Immature natural killer cell (primary cell): ENCODE measurements around the gene MGMT. TPM values are rescaled to one million over a fixed set of nuclear protein-coding genes. Genes with fewer than 3 reads are reported as not detected.
A peak's percentile ranks its signal among the peaks of the same experiment; 100 is the strongest.
"Not testable (repeated sequence)": the region's sequence is repeated elsewhere in the genome, so short reads cannot be mapped to it uniquely, and the experiment has no call there.

Experiments
- DNase-seq, 3 donors: peaks; one replicate each; pipeline ENCODE4 v3.0.0; 2022; ENCODE audit warnings: mixed read lengths in 1 of 3
- H3K27ac Mint-ChIP-seq, 6 donors: one replicate each; pipeline ENCODE4 v1.8.0; 2020; ENCODE audit warnings: mixed read lengths in 6 of 6, mild to moderate bottlenecking in 5 of 6, inconsistent platforms in 4 of 6, moderate library complexity in 3 of 6
- H3K27me3 Mint-ChIP-seq, 3 donors: one replicate each; pipeline ENCODE4 v1.8.0; 2020 to 2021; ENCODE audit warnings: low read depth in 3 of 3, mild to moderate bottlenecking in 3 of 3, mixed read lengths in 3 of 3, moderate library complexity in 3 of 3, inconsistent platforms in 1 of 3
- H3K36me3 Mint-ChIP-seq, 3 donors: one replicate each; pipeline ENCODE4 v1.8.0; 2020; ENCODE audit warnings: mixed read lengths in 3 of 3, inconsistent platforms in 2 of 3, mild to moderate bottlenecking in 2 of 3
- H3K4me1 Mint-ChIP-seq, 2 donors: one replicate each; pipeline ENCODE4 v1.8.0; 2020; ENCODE audit warnings: inconsistent platforms in 2 of 2, mild to moderate bottlenecking in 2 of 2, mixed read lengths in 2 of 2, moderate library complexity in 1 of 2
- H3K4me3 Mint-ChIP-seq, 5 donors: one replicate each; pipeline ENCODE4 v1.8.0; 2020; ENCODE audit warnings: mild to moderate bottlenecking in 5 of 5, mixed read lengths in 5 of 5, inconsistent platforms in 3 of 5, moderate library complexity in 3 of 5
- H3K9me3 Mint-ChIP-seq, 6 donors: one replicate each; pipeline ENCODE4 v1.8.0; 2020; ENCODE audit warnings: mild to moderate bottlenecking in 6 of 6, mixed read lengths in 6 of 6, inconsistent platforms in 4 of 6, moderate library complexity in 3 of 6
- polyA plus RNA-seq, 3 donors: library from polyadenylated mRNA; unstranded; fragments of 300-500 nt; fragmentation: Illumina TruSeq; gene quantifications; one replicate each; pipeline ENCODE4 v1.2.3, GENCODE V29; 2021

The MGMT gene
- 10 to 100 TPM; 33.7 to 69.5 (median 37.5) TPM for polyA plus RNA-seq

DNA sequence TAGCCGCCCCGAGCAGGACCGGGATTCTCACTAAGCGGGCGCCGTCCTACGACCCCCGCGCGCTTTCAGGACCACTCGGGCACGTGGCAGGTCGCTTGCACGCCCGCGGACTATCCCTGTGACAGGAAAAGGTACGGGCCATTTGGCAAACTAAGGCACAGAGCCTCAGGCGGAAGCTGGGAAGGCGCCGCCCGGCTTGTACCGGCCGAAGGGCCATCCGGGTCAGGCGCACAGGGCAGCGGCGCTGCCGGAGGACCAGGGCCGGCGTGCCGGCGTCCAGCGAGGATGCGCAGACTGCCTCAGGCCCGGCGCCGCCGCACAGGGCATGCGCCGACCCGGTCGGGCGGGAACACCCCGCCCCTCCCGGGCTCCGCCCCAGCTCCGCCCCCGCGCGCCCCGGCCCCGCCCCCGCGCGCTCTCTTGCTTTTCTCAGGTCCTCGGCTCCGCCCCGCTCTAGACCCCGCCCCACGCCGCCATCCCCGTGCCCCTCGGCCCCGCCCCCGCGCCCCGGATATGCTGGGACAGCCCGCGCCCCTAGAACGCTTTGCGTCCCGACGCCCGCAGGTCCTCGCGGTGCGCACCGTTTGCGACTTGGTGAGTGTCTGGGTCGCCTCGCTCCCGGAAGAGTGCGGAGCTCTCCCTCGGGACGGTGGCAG, at the start of gene MGMT:
Gene MGMT, plus strand, starts transcription at position 539 of the 656 bp plus-strand sequence.
- Mint-ChIP-seq H3K27ac (peak within 1 kb of the TSS; percentile 65 to 89 (median 84)), H3K36me3 (peaks cover 3 to 9% (median 7%) of the 10 kb centered on the region in 3 donors), H3K4me3 (peak within 1 kb of the TSS; percentile 83 to 88 (median 85)), H3K9me3 (no peaks in the 10 kb centered on the region), H3K4me1 (peaks cover 8 to 11% of the 10 kb centered on the region in 2 donors), H3K27me3 (peaks cover 0 to 9% (median 6%) of the 10 kb centered on the region in 3 donors)
- DNase-seq: peak; percentile 93 to 96 (median 95)

DNA sequence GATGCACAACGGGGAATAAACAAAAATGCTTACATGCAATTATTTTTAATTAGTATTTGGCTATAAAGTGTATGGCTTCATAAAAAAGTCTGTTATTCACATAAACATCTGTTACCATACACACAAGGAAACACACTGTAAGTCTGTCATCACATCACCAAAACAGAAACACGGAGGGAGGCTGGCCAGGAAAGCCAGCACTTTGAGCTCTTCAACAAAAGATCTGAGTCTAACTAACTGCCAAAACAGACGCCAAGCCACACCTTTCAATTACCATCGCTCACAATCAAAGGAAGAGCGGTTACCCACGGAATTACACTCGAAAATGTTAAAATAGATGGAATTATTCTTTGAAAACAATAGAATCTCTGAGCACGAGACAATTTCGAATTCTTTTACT, 49.2 kb upstream of the MGMT start:
- H3K36me3 Mint-ChIP-seq: no peaks in the 10 kb centered on the region
- peaks cover 0 to 4% (median 0%) of the 10 kb centered on the region in 3 donors for H3K27me3 Mint-ChIP-seq
- no peak overlapping the region for H3K27ac Mint-ChIP-seq
- H3K4me3 Mint-ChIP-seq: no peak overlapping the region
- DNase-seq: no peak
- H3K4me1 Mint-ChIP-seq: no peaks in the 10 kb centered on the region
- H3K9me3 Mint-ChIP-seq: no peaks in the 10 kb centered on the region

DNA sequence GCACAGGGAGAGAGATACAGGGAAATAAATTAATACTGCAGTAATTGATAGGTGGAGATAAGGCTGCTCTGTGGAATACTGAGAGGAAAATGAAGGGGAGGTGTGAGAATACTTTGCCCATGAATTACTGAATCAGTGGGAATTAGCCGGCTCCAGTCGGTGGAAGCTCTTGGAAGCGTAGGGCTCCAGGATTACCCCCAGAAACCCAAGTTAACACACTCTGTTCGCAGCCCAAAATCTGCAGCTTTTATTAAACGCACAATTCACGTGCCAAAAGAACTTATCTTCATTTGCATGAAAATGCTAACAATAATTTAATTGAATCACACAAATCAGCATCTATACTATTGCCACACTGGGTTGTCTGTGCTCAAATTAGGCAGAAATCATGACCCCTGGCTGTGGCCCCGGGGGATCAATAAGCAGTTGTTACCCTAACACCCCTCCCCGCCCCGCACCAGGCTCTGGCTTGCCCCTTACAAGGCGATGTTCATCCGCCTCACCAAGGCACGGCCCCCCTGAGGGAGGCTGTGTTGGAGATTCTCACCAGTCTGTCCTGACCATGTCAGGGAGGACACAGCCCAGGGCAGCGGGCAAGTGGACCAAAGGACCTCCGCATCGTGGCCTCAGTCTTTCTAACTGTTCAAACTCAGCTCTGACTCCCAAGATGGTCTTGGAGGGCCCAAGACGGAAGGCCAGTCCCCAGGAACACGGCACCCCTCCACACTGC, 48.4 kb upstream of the MGMT start:
- H3K36me3 Mint-ChIP-seq: no peaks in the 10 kb centered on the region
- no peaks in the 10 kb centered on the region for H3K4me1 Mint-ChIP-seq
- H3K27ac Mint-ChIP-seq: no peak overlapping the region
- peaks cover 0 to 6% (median 0%) of the 10 kb centered on the region in 3 donors for H3K27me3 Mint-ChIP-seq
- DNase-seq: no peak
- H3K4me3 Mint-ChIP-seq: no peak overlapping the region
- H3K9me3 Mint-ChIP-seq: no peaks in the 10 kb centered on the region

DNA sequence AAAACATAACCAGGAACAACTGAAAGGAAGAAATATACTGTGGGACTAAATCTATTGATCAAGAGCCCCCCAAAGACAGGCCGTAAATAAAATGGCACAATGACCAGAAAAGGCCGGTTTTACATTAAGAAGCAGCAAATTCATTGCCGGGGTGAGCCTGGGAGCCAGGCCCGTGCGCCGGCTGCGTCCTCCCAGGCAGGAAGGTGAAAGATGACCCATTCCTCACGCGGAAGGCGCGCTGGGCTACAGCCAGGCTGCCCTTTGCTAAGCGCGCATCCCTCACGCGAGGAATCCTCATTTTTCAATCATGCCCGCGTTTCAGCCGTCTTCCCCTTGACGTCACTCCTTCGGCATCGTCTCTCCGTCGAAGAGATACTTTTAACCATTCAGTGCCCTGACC, 47.6 kb upstream of the MGMT start:
- H3K4me1 Mint-ChIP-seq: no peaks in the 10 kb centered on the region
- H3K36me3 Mint-ChIP-seq: no peaks in the 10 kb centered on the region
- DNase-seq: no peak
- no peaks in the 10 kb centered on the region for H3K9me3 Mint-ChIP-seq
- peaks cover 0 to 7% (median 0%) of the 10 kb centered on the region in 3 donors for H3K27me3 Mint-ChIP-seq
- no peak overlapping the region for H3K27ac Mint-ChIP-seq
- H3K4me3 Mint-ChIP-seq: no peak overlapping the region

DNA sequence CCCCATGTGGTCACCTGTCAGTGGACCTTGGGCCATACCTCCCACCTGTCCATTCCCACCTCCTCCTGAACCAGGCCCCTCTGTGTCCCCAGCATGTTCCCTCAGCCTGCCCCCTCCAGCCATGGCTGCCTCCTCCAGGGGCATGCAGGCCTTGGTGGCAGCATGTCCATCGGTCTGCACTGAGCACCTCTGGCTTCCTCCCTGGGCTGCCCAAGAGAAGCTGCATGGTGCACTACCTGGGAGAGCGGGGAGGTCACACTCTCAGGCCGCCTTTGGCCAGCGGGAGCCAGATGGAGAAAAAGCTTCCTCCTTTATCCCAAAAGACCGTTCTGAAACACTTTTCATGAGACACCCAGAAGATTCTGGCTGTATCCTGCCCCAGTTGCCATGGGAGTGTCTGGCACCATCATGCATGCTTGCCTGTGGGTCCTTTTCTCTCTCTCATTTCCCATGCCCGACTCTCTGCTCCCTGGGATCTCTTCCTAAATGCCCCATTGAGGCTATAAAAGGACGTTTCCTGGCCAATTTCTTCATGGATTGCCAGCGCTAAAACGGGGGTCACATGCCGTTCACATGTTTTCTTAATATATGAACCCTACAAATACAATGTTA, 45.5 kb upstream of the MGMT start:
- Mint-ChIP-seq H3K27me3 (peaks cover 0 to 9% (median 2%) of the 10 kb centered on the region in 3 donors), H3K9me3 (no peaks in the 10 kb centered on the region), H3K27ac (no peak overlapping the region), H3K36me3 (no peaks in the 10 kb centered on the region), H3K4me1 (no peaks in the 10 kb centered on the region), H3K4me3 (no peak overlapping the region)
- no peak for DNase-seq

DNA sequence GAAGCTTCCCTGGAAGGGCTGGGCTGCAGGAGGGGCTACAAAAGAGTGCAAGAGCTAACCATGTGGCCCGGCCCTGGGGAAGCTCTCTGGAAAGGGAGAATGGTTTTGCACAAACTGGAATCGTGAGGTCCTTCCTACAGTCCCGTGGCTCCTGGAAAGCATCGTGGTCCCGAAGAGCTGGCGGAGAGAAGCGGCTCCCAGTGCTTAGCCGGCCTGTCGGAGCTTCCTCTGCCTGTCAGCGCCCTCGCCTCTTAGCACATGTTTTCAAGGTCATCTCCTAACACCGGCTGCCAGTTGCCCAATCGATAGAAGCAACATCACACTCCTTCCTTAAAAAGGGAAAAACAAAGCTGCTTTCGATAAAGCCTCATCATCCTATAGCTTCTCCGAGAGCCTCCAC, 42.1 kb upstream of the MGMT start:
- Mint-ChIP-seq H3K27me3 (peaks cover 0 to 9% (median 2%) of the 10 kb centered on the region in 3 donors), H3K9me3 (no peaks in the 10 kb centered on the region), H3K4me3 (no peak overlapping the region), H3K27ac (no peak overlapping the region), H3K4me1 (no peaks in the 10 kb centered on the region), H3K36me3 (no peaks in the 10 kb centered on the region)
- no peak for DNase-seq

DNA sequence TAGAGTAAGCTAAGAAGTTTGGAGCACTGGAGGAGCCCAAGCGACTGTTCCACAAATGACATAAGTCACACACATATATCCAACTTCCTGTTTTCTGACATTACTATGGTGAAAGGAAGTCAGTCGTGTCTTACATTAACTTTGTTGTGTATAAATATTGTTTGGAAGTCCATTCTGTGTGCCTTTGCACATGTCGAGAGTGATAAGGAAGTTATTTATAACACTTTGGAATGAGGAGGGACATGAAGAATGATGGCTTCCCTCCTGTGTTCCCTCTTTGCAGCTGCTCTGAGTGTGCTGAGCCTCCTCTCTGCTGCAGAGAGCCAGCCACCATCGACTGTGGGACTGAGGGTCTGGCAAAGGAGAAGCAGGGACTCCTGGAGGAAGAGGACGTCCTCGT, 40.4 kb upstream of the MGMT start:
- Mint-ChIP-seq H3K4me3 (no peak overlapping the region), H3K27me3 (peaks cover 2 to 7% (median 6%) of the 10 kb centered on the region in 3 donors), H3K9me3 (no peaks in the 10 kb centered on the region), H3K4me1 (no peaks in the 10 kb centered on the region), H3K36me3 (no peaks in the 10 kb centered on the region), H3K27ac (no peak overlapping the region)
- DNase-seq: no peak

DNA sequence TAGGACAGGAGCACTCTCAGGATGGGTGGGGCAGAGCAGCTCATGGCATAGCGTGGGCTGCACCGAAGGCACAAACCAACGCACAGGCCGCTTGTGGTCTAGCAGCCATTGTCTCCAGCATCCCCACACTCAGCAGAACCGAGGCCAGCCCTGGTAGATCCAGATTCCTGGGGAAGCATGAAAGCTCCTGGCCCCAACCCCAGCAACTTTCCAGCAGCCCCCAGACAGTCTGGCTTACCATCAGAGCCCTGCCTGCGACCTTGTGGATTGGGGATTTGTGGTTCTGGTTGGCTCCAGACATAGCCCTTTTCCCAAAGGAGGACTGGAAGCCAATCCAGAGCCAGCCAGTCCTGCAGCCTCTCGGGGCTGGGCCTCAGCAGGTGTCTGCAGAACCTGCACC, 33.8 kb upstream of the MGMT start:
- DNase-seq: no peak
- peaks cover 0 to 7% (median 4%) of the 10 kb centered on the region in 3 donors for H3K27me3 Mint-ChIP-seq
- no peak overlapping the region for H3K27ac Mint-ChIP-seq
- H3K4me3 Mint-ChIP-seq: no peak overlapping the region
- no peaks in the 10 kb centered on the region for H3K36me3 Mint-ChIP-seq
- H3K9me3 Mint-ChIP-seq: no peaks in the 10 kb centered on the region
- H3K4me1 Mint-ChIP-seq: no peaks in the 10 kb centered on the region

DNA sequence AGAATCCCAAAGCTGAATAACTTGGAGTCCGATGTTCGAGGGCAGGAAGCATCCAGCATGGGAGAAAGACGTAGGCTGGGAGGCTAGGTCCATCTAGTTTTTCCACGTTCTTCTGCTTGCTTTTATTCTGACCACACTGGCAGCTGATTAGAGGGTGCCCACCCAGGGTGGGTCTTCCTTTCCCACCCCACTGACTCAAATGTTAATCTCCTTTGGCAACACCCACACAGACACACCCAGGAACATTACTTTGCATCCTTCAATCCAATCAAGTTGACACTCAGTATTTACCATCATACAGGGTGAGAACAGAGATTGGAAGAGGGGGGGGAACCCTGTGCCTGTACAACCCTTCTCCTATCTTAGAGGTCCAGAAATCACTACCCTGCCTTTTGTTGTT, 31.3 kb upstream of the MGMT start:
- H3K27ac Mint-ChIP-seq, H3K4me3 Mint-ChIP-seq, H3K9me3 Mint-ChIP-seq, DNase-seq, H3K27me3 Mint-ChIP-seq, H3K4me1 Mint-ChIP-seq, H3K36me3 Mint-ChIP-seq: not testable (repeated sequence)

DNA sequence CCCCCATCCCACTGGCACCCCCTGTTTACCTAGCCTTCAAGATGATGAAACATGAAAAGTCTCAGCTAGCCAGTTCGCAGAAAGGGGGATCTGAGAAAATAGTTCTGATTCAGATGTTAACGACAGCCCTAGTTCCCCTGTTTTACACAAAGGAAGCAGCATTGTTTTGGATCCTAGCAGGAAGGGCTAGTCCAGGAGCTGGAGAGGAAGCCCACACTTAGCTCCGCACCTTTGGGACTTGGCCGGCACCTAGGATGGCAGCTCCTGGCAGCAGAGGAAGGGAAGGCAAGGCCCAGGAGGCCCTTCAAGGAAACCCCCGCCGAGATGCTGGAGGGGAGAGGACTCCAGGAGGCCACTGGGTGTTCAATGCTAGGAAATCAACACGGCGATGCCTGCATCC, 29.0 kb upstream of the MGMT start:
- H3K4me1 Mint-ChIP-seq: no peaks in the 10 kb centered on the region
- no peaks in the 10 kb centered on the region for H3K36me3 Mint-ChIP-seq
- H3K9me3 Mint-ChIP-seq: no peaks in the 10 kb centered on the region
- no peak overlapping the region for H3K27ac Mint-ChIP-seq
- H3K27me3 Mint-ChIP-seq: peaks cover 0 to 13% (median 3%) of the 10 kb centered on the region in 3 donors
- no peak overlapping the region for H3K4me3 Mint-ChIP-seq
- no peak for DNase-seq

DNA sequence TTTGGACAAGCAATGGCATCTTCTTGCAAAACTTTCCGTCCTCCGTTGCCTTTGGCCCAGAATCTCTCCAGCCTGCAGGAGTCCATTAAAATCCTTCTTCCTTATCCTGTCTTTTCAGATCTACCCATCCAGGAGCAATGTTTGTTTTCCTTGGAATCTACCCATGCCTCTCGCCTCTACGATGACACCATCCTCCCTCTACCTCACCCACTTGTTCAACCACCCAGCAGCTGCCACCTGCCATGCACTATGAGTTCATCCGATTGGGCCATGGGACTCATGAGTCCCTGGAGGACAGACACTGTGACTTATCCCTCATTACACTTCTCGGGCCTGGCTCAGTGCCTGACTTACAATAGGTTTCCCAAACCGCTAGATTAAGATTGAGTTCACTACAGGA, 26.8 kb upstream of the MGMT start:
- Mint-ChIP-seq H3K27me3 (peaks cover 2 to 13% (median 3%) of the 10 kb centered on the region in 3 donors), H3K36me3 (no peaks in the 10 kb centered on the region), H3K4me1 (no peaks in the 10 kb centered on the region), H3K9me3 (no peaks in the 10 kb centered on the region), H3K27ac (no peak overlapping the region), H3K4me3 (no peak overlapping the region)
- DNase-seq: no peak

DNA sequence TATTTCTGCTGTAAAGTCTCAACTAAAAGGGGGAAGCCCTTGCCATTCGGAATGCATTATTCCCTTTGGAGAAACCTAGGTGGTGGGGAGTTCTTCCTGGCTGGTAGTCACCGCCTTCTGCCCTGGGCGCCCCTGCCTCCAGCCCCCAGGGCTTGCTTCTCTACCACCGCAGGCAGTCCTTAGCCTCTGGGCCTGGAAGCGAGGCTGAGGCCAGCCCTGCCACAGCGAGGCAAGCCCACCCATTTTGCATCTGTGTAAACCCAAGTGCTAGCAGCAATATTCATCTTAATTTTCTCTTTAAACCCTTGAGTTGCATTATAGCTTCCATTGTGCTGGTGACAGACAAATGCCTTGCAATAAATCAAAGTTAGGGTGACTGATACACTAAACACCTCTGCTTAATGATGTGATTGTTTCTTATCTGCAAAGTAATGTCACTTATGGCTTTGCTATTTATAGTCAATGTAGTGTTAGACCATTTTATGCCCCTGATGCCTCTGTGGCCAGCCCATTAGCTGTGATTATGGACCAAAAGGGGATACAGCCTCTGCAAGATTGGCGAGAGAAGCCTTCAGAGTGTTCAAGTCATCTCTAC, 26.2 kb upstream of the MGMT start:
- Mint-ChIP-seq H3K4me3 (no peak overlapping the region), H3K27ac (no peak overlapping the region), H3K9me3 (no peaks in the 10 kb centered on the region), H3K36me3 (no peaks in the 10 kb centered on the region), H3K27me3 (peaks cover 3 to 16% (median 7%) of the 10 kb centered on the region in 3 donors), H3K4me1 (no peaks in the 10 kb centered on the region)
- no peak for DNase-seq

DNA sequence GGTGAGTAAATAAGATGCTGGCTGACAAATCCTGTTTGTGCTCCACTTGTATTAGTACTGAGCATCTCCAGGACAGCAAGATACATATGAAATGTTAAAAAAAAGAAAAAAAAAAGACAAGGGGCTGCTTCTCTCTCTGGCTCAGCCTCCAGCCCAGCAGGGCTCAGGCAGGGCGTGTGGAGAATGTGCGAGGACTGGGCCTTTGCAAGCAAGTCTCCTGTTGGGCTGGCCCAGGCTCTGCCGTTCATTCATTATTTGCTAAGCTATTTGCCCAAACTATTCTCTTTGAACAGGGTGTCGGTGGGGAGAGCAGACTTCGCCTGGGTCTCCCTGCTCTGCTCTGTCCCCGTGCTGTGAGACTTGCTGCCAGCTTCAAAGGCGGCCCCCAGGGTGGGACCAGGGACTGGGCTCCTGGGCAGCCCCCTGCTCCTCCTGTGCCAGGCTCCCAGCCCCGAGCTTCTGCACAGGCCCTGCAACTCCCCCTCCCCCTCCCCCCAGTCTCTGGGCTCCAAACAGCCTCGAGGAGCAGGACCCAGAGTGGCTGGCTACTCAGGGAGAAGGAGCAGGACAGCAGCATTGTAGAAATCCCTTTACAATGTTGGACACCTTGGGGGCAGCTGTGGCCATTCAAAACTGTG, 25.6 kb upstream of the MGMT start:
- H3K4me1 Mint-ChIP-seq: no peaks in the 10 kb centered on the region
- DNase-seq: no peak
- no peaks in the 10 kb centered on the region for H3K36me3 Mint-ChIP-seq
- H3K27ac Mint-ChIP-seq: no peak overlapping the region
- H3K27me3 Mint-ChIP-seq: peaks cover 6 to 17% (median 7%) of the 10 kb centered on the region in 3 donors
- H3K9me3 Mint-ChIP-seq: no peaks in the 10 kb centered on the region
- no peak overlapping the region for H3K4me3 Mint-ChIP-seq

DNA sequence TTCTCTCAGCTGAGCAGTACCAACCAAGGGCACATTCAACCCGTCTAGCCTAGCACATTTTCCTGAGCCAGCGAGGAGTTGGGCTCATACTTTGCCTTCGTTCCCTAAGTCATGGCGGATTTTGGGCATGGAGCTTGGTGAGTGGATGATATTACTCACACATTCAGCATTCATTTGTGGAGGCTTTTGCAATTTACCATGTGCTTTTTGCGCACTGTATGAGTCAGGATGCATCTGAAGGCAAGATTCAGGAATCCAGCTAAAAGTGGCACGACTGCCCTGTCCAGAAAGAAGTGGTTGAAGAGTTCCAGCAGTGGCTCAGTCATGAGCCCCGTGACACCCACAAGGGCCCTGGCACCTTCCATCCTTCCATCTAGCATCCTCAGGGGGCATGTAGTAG, 24.2 kb upstream of the MGMT start:
- Mint-ChIP-seq H3K9me3 (no peaks in the 10 kb centered on the region), H3K36me3 (no peaks in the 10 kb centered on the region), H3K4me3 (no peak overlapping the region), H3K27me3 (peaks cover 6 to 22% (median 7%) of the 10 kb centered on the region in 3 donors), H3K4me1 (no peaks in the 10 kb centered on the region), H3K27ac (no peak overlapping the region)
- DNase-seq: no peak
